Muscle layer of colon (tissue), 2 donors: ENCODE results near the gene APELA.

Experiments used
- H3K27ac ChIP-seq: one replicate; pipeline ENCODE4 v1.7.0; 2013; ENCODE audit warnings: low read depth, mild to moderate bottlenecking, low read length, moderate library complexity
- H3K27me3 ChIP-seq, 2 donors: one replicate each; pipeline ENCODE4 v1.7.0; 2013; ENCODE audit warnings: low read length in 2 of 2, mild to moderate bottlenecking in 2 of 2; ENCODE audit not compliant: insufficient read depth in 2 of 2, control insufficient read depth in 1 of 2
- H3K36me3 ChIP-seq: one replicate; pipeline ENCODE4 v1.7.0; 2013; ENCODE audit warnings: mild to moderate bottlenecking, low read length; ENCODE audit not compliant: insufficient read depth
- H3K4me1 ChIP-seq: one replicate; pipeline ENCODE4 v1.7.0; 2013; ENCODE audit warnings: mild to moderate bottlenecking, low read length; ENCODE audit not compliant: insufficient read depth
- H3K4me3 ChIP-seq, 2 donors: one replicate each; pipeline ENCODE4 v1.7.0; 2013; ENCODE audit warnings: low read length in 2 of 2, low read depth in 1 of 2, mild to moderate bottlenecking in 1 of 2, moderate library complexity in 1 of 2
- H3K9ac ChIP-seq: one replicate; pipeline ENCODE4 v1.7.0; 2013; ENCODE audit warnings: low read length
- H3K9me3 ChIP-seq: one replicate; pipeline ENCODE4 v1.7.0; 2013; ENCODE audit warnings: mild to moderate bottlenecking, low read length
- donor health status: abdominal sarcoma.
- donor health status: Adenocarcinoma of cecum.

Gene APELA

GRCh38 chr4:164876700-164877324 lies at the start of gene APELA:
Gene APELA (plus strand): TSS chr4:164877178. CDS start chr4:164877332, 154 bp downstream.
- Histone ChIP-seq H3K9me3 (no peaks in the 10 kb centered on the region), H3K36me3 (no peaks in the 10 kb centered on the region), H3K4me1 (no peaks in the 10 kb centered on the region), H3K4me3 (no peak within 1 kb of the TSS), H3K27me3 (no peaks in the 10 kb centered on the region), H3K9ac (no peak within 1 kb of the TSS), H3K27ac (no peak within 1 kb of the TSS)

- Histone ChIP-seq H3K4me1 (no peaks in the 10 kb centered on the region), H3K4me3 (no peak overlapping the region), H3K27me3 (no peaks in the 10 kb centered on the region), H3K9ac (no peak overlapping the region), H3K36me3 (no peaks in the 10 kb centered on the region), H3K9me3 (no peaks in the 10 kb centered on the region), H3K27ac (no peak overlapping the region)
Observed at GRCh38 chr4:164828955-164829354, 48.0 kb upstream of the APELA start.

GRCh38 chr4:164846566-164846965 lies 30.4 kb upstream of the APELA start:
- no peaks in the 10 kb centered on the region for H3K27me3 ChIP-seq
- no peaks in the 10 kb centered on the region for H3K36me3 ChIP-seq
- no peaks in the 10 kb centered on the region for H3K9me3 ChIP-seq
- no peak overlapping the region for H3K4me3 ChIP-seq
- H3K27ac ChIP-seq = no peak overlapping the region
- no peak overlapping the region for H3K9ac ChIP-seq
- H3K4me1 ChIP-seq = no peaks in the 10 kb centered on the region

- Histone ChIP-seq H3K27ac (no peak overlapping the region), H3K27me3 (no peaks in the 10 kb centered on the region), H3K9me3 (no peaks in the 10 kb centered on the region), H3K9ac (no peak overlapping the region), H3K4me3 (no peak overlapping the region), H3K36me3 (no peaks in the 10 kb centered on the region), H3K4me1 (no peaks in the 10 kb centered on the region)
Observed at GRCh38 chr4:164847016-164847415, 30.0 kb upstream of the APELA start.

GRCh38 chr4:164847967-164848649 lies 28.9 kb upstream of the APELA start:
- no peaks in the 10 kb centered on the region for H3K9me3 ChIP-seq

GRCh38 chr4:164856396-164856795 lies 20.6 kb upstream of the APELA start:
- no peaks in the 10 kb centered on the region for H3K9me3 ChIP-seq
- H3K36me3 ChIP-seq = no peaks in the 10 kb centered on the region
- H3K9ac ChIP-seq = no peak overlapping the region
- no peaks in the 10 kb centered on the region for H3K4me1 ChIP-seq
- H3K4me3 ChIP-seq = no peak overlapping the region
- H3K27ac ChIP-seq = no peak overlapping the region
- H3K27me3 ChIP-seq = no peaks in the 10 kb centered on the region

More at GRCh38 chr4:164847967-164848649, 28.9 kb upstream of the APELA start:
- H3K4me1 ChIP-seq = no peaks in the 10 kb centered on the region
- H3K27ac ChIP-seq = no peak overlapping the region
- no peaks in the 10 kb centered on the region for H3K36me3 ChIP-seq
- no peak overlapping the region for H3K4me3 ChIP-seq
- no peaks in the 10 kb centered on the region for H3K27me3 ChIP-seq
- H3K9ac ChIP-seq = no peak overlapping the region

GRCh38 chr4:164866817-164867490 lies 10.0 kb upstream of the APELA start:
- H3K9me3 ChIP-seq = no peaks in the 10 kb centered on the region
- H3K36me3 ChIP-seq = no peaks in the 10 kb centered on the region
- no peaks in the 10 kb centered on the region for H3K4me1 ChIP-seq
- no peak overlapping the region for H3K27ac ChIP-seq
- no peaks in the 10 kb centered on the region for H3K27me3 ChIP-seq
- no peak overlapping the region for H3K9ac ChIP-seq
- no peak overlapping the region for H3K4me3 ChIP-seq

GRCh38 chr4:164871673-164872072 lies 5.3 kb upstream of the APELA start:
- H3K4me1 ChIP-seq = no peaks in the 10 kb centered on the region
- H3K9me3 ChIP-seq = no peaks in the 10 kb centered on the region
- H3K4me3 ChIP-seq = no peak overlapping the region
- H3K27me3 ChIP-seq = no peaks in the 10 kb centered on the region
- no peak overlapping the region for H3K27ac ChIP-seq
- H3K9ac ChIP-seq = no peak overlapping the region
- no peaks in the 10 kb centered on the region for H3K36me3 ChIP-seq

GRCh38 chr4:164872481-164872880 lies 4.5 kb upstream of the APELA start:
- Histone ChIP-seq H3K4me1 (no peaks in the 10 kb centered on the region), H3K9me3 (no peaks in the 10 kb centered on the region), H3K27ac (no peak overlapping the region), H3K36me3 (no peaks in the 10 kb centered on the region), H3K4me3 (no peak overlapping the region), H3K9ac (no peak overlapping the region), H3K27me3 (no peaks in the 10 kb centered on the region)

GRCh38 chr4:164874789-164875188 lies 2.2 kb upstream of the APELA start:
- H3K9ac ChIP-seq = no peak overlapping the region
- no peaks in the 10 kb centered on the region for H3K4me1 ChIP-seq
- no peaks in the 10 kb centered on the region for H3K36me3 ChIP-seq
- no peaks in the 10 kb centered on the region for H3K27me3 ChIP-seq
- H3K27ac ChIP-seq = no peak overlapping the region
- no peaks in the 10 kb centered on the region for H3K9me3 ChIP-seq
- H3K4me3 ChIP-seq = no peak overlapping the region

GRCh38 chr4:164880489-164881262 lies 3.7 kb downstream of the APELA start:
- Histone ChIP-seq H3K27ac (no peak overlapping the region), H3K36me3 (no peaks in the 10 kb centered on the region), H3K27me3 (no peaks in the 10 kb centered on the region), H3K9me3 (no peaks in the 10 kb centered on the region), H3K9ac (no peak overlapping the region), H3K4me3 (no peak overlapping the region), H3K4me1 (no peaks in the 10 kb centered on the region)
